GM12878 (cell line): ENCODE results near the gene TTLL11. TPM values are rescaled to one million over a fixed set of nuclear protein-coding genes. Genes with fewer than 3 reads are reported as not detected.

ENCODE experiments used
- ATAC-seq: fragments of 200-7000 bp; cut with Tn5 transposase; 3 replicates; pipeline ENCODE4 v1.9.1; 2020; ENCODE audit warnings: mild to moderate bottlenecking, moderate library complexity
- BruUV-seq: library from RNA; stranded (reverse); fragments of 400-500 nt; replicated peaks from 2 replicates; lab custom pipeline; 2021; lab: Mats Ljungman, UMichigan
- CTCF ChIA-PET: fragments of 300-600 bp; sonication (Branson Sonifier 250); formaldehyde crosslinking; extraction: SDS; loops from one replicate; lab custom pipeline; 2021; ENCODE audit warnings: inconsistent platforms; lab: Yijun Ruan, JAX
- POLR2A ChIA-PET: fragments of 350-600 bp; formaldehyde crosslinking; extraction: SDS; loops from one replicate; lab custom pipeline; 2021; ENCODE audit warnings: inconsistent platforms; lab: Charles Lee
- RAD21 ChIA-PET: fragments of 300-600 bp; sonication (Branson Sonifier 250); formaldehyde crosslinking; loops from one replicate; lab custom pipeline; 2023; ENCODE audit warnings: antibody characterized with exemption; ENCODE audit not compliant: unreplicated experiment; lab: Charles Lee
- SMC1A ChIA-PET: fragments of 300-600 bp; sonication (Branson Sonifier 250); formaldehyde crosslinking; loops from one replicate; lab custom pipeline; 2023; ENCODE audit not compliant: unreplicated experiment, uncharacterized antibody; lab: Charles Lee
- DNase-seq: peaks from one replicate; pipeline ENCODE4 v3.0.0-alpha.2; 2011; ENCODE audit warnings: low read depth, low spot score
- FAIRE-seq: peaks from 3 replicates; lab custom pipeline; 2011; peaks lifted over from hg19 to GRCh38; lab: Jason Lieb, UNC
- H2AFZ ChIP-seq: 2 replicates; pipeline ENCODE4 v1.6.0; 2011; ENCODE audit warnings: low read depth, low read length, control low read depth; ENCODE audit not compliant: control insufficient read depth
- H3K27ac ChIP-seq: 2 replicates; pipeline ENCODE4 v1.5.1; 2011; ENCODE audit warnings: control low read depth; ENCODE audit not compliant: control insufficient read depth, insufficient read depth
- H3K27me3 ChIP-seq, 2 experiments: replicated peaks in 1 of 2; 2 replicates each; pipeline versions ENCODE4 v1.6.0 to v1.6.1; 2011; ENCODE audit warnings: low read length in 1 of 2; ENCODE audit not compliant: control insufficient read depth in 2 of 2, insufficient read depth in 2 of 2
- H3K36me3 ChIP-seq, 2 experiments: 2 replicates each; pipeline ENCODE4 v1.5.1; 2011; ENCODE audit warnings: low read length in 1 of 2; ENCODE audit not compliant: control insufficient read depth in 2 of 2, insufficient read depth in 2 of 2
- H3K4me1 ChIP-seq: 2 replicates; pipeline ENCODE4 v1.6.1; 2011; ENCODE audit warnings: mild to moderate bottlenecking, low read length, moderate library complexity, mixed read lengths; ENCODE audit not compliant: control insufficient read depth, insufficient read depth
- H3K4me2 ChIP-seq: 2 replicates; pipeline ENCODE4 v1.6.0; 2011; ENCODE audit warnings: control low read depth; ENCODE audit not compliant: control insufficient read depth, insufficient read depth
- H3K4me3 ChIP-seq: fragments of 200-600 bp; sonication (generic); 2 replicates; pipeline ENCODE4 v1.5.1; 2016
- H3K79me2 ChIP-seq: 2 replicates; pipeline ENCODE4 v1.6.0; 2011; ENCODE audit warnings: low read length; ENCODE audit not compliant: control insufficient read depth, insufficient read depth
- H3K9ac ChIP-seq: 2 replicates; pipeline ENCODE4 v1.8.0; 2011; ENCODE audit warnings: low read length, control low read depth, mixed read lengths; ENCODE audit not compliant: control insufficient read depth, insufficient read depth
- H3K9me3 ChIP-seq: replicated peaks from 3 replicates; pipeline ENCODE4 v1.5.1; 2011; ENCODE audit warnings: mild to moderate bottlenecking, low read length; ENCODE audit not compliant: control insufficient read depth, insufficient read depth
- H4K20me1 ChIP-seq: 2 replicates; pipeline ENCODE4 v1.6.0; 2011; ENCODE audit not compliant: control insufficient read depth, insufficient read depth
- NFXL1 ChIP-seq: fragments of 450-650 bp; IDR thresholded peaks from 2 replicates; pipeline ENCODE4 v1.6.1; 2017; ENCODE audit warnings: antibody characterized with exemption, mild to moderate bottlenecking, borderline replicate concordance
- POLR2AphosphoS2 ChIP-seq: IDR thresholded peaks from 2 replicates; pipeline ENCODE4 v1.6.1; 2011; ENCODE audit warnings: low read depth, mild to moderate bottlenecking, low read length, improper control_type of control experiment, moderate library complexity
- TCF12 ChIP-seq: IDR thresholded peaks from 2 replicates; pipeline ENCODE4 v1.6.1; 2011; ENCODE audit warnings: low read depth, mild to moderate bottlenecking, low read length
- ZNF274 ChIP-seq: IDR thresholded peaks from one replicate; pipeline ENCODE4 v1.8.0; 2011; ENCODE audit not compliant: insufficient read length, insufficient read depth
- WGBS: methylation state at CpG from one replicate; pipeline ENCODE4 v1.1.6; 2016; ENCODE audit warnings: low lambda C conversion rate; ENCODE audit not compliant: insufficient replicate concordance, insufficient coverage; ENCODE audit errors: missing lambda C conversion rate; 5-methylcytosine and 5-hydroxymethylcytosine counted together
- in situ Hi-C: fragments of 300-500 bp; cut with MboI; formaldehyde crosslinking; loops from 9 replicates; pipeline ENCODE4 v1.14.3; 2018; ENCODE audit warnings: mixed read lengths
- intact Hi-C: fragments of 100-400 bp; cut with micrococcal nuclease; formaldehyde crosslinking; loops from one replicate; pipeline ENCODE4 v1.14.2; 2022; ENCODE audit not compliant: unreplicated experiment
- polyA plus RNA-seq, 11 experiments: library from polyadenylated mRNA; depleted of rRNA in 4 of 11; unstranded in 6 of 11; stranded (reverse) in 5 of 11; fragments of >200 nt; fragmentation: Nextera tagmentation in 4 of 11; fragmentation: Illumina TruSeq in 1 of 11; extraction: Ambion mirVana in 4 of 11; extraction: Trizol in 1 of 11; gene quantifications; 1 replicate in 1 of 11; 2 replicates in 10 of 11; pipeline versions ENCODE4 v1.2.1 to v1.2.3, GENCODE V29; 2011 to 2016; ENCODE audit warnings: inconsistent platforms in 2 of 11, missing spikeins in 2 of 11, low read depth in 1 of 11
- total RNA-seq, 4 experiments: library from RNA; depleted of rRNA in 3 of 4; stranded (reverse); fragments of >200 nt in 3 of 4; fragmentation: Illumina TruSeq in 1 of 4; extraction: Trizol in 1 of 4; gene quantifications; 2 replicates each; pipeline versions ENCODE4 v1.2.1 to v1.2.3, GENCODE V29; 2013 to 2021
- TF ChIP-seq, protein P1 (sequence below): fragments of 450-650 bp; IDR thresholded peaks from 2 replicates; pipeline ENCODE4 v1.6.1; 2016; ENCODE audit warnings: mild to moderate bottlenecking

TTLL11 gene
- total and polyA plus RNA-seq, 10 of the 15 experiments (the other 5 are each of a cell fraction or from before 2014, with no cell fraction given), result 1.2 to 3.7 (median 2.9) TPM

DNA sequence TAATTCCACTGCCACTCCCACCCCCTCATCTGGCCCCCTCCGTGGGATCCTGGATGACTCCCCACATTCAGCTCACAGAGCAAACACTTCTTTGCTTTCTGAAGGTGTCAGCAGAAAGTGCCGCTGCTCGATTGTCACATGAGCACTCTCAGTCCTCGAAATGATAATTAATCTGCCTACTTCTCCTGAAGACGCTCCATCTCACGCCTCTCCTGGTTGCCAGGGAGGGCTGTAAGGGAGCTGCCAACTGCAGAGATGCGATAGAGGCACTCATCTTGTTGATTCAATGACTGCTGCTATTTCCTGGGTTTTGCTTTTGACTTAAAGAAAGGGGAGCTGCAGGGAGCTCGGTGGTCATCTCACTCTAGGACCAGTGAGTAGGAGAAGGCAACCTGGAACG lies 235.2 kb downstream of the TTLL11 start:
- SMC1A ChIA-PET, result no interaction called here
- H3K27me3 ChIP-seq, result no peaks in the 10 kb centered on the region; a peak in 2 of 4 replicates
- no peak overlapping the region for H2AFZ ChIP-seq
- no peaks in the 10 kb centered on the region for H3K4me1 ChIP-seq
- no peak for DNase-seq
- no peaks in the 10 kb centered on the region for H3K36me3 ChIP-seq
- no peaks in the 10 kb centered on the region for H3K9me3 ChIP-seq
- H3K4me3 ChIP-seq, result no peak overlapping the region
- FAIRE-seq, result no peak
- no peak for ATAC-seq
- no peak overlapping the region for H3K27ac ChIP-seq
- H3K79me2 ChIP-seq, result no peaks in the 10 kb centered on the region
- H3K9ac ChIP-seq, result no peak overlapping the region
- POLR2A ChIA-PET, result no interaction called here
- WGBS, result 51% methylated on average over 9 of the region's 9 CpGs
- in situ Hi-C loops (no loop called here), intact Hi-C loops (no loop called here)
- H4K20me1 ChIP-seq, result no peaks in the 10 kb centered on the region; the same call in 1 of the 2 replicates
- H3K4me2 ChIP-seq, result no peak overlapping the region
- RAD21 ChIA-PET, result no interaction called here
- no peak for TF ChIP-seq ZNF274
- CTCF ChIA-PET, result interaction anchor here (0.6 to 0.8 kb wide), 2 partner anchors 15 to 170 kb away, joined by 3 read pairs; no protein-coding TSS in a partner anchor
- BruUV-seq, result no TSS peak

DNA sequence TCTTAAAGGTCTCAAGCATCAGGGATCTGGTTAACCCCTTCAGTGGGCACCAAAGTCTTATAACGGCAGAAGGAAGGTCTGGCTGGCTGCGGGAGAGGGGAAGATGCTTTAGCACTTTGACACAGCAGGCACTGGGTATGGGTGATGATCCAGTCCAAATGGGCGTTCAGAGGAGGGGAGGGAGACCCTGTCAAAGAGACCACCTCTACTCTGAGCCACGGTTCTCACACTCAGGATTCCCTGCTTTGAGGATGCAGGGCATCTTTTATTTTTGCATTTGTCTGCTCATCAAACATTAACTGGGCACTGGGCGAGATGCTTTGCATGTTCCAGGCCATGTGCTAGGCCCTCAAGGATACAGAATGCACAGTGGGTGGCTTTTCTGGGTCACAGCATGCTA lies 237.6 kb downstream of the TTLL11 start:
- TF ChIP-seq, protein P1, sequence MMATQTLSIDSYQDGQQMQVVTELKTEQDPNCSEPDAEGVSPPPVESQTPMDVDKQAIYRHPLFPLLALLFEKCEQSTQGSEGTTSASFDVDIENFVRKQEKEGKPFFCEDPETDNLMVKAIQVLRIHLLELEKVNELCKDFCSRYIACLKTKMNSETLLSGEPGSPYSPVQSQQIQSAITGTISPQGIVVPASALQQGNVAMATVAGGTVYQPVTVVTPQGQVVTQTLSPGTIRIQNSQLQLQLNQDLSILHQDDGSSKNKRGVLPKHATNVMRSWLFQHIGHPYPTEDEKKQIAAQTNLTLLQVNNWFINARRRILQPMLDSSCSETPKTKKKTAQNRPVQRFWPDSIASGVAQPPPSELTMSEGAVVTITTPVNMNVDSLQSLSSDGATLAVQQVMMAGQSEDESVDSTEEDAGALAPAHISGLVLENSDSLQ, result no peak
- no peak for TF ChIP-seq TCF12
- no peak for TF ChIP-seq NFXL1
- no peak for TF ChIP-seq POLR2AphosphoS2
- ATAC-seq, result no peak
- Histone ChIP-seq H3K4me2 (no peak overlapping the region), H3K36me3 (no peaks in the 10 kb centered on the region), H3K9me3 (no peaks in the 10 kb centered on the region), H3K4me3 (no peak overlapping the region), H2AFZ (no peak overlapping the region), H3K27ac (no peak overlapping the region), H3K4me1 (no peaks in the 10 kb centered on the region), H3K9ac (no peak overlapping the region), H3K27me3 (no peaks in the 10 kb centered on the region; a peak in 1 of 4 replicates), H4K20me1 (no peaks in the 10 kb centered on the region; the same call in 1 of the 2 replicates), H3K79me2 (no peaks in the 10 kb centered on the region)
- ChIA-PET CTCF (no interaction called here), RAD21 (no interaction called here), POLR2A (no interaction called here), SMC1A (no interaction called here)
- in situ Hi-C loops, result no loop called here
- no peak for FAIRE-seq
- no peak for DNase-seq
- 57% methylated on average over 5 of the region's 5 CpGs for WGBS
- no TSS peak for BruUV-seq
- intact Hi-C loops, result no loop called here
